ENCODE data around the gene POU2AF3.

GRCh38 chr11:111305162-111305802, 6.9 kb downstream of the POU2AF3 start:
- TF ChIP-seq CTCF (conservative IDR thresholded peaks at IDR 0.05; ENCODE audit: low read length) = no peak
- TF ChIP-seq EZH2phosphoT487 (IDR thresholded peaks at IDR 0.05; ENCODE audit: borderline replicate concordance) = no peak

Measured in Loucy (cell line).